ENCODE measurements around the gene PDE4A. TPM values are rescaled to one million over a fixed set of nuclear protein-coding genes. Genes with fewer than 3 reads are reported as not detected.

PDE4A gene
- total and polyA plus RNA-seq, 2 of the 13 experiments (the other 11 are each of a cell fraction or from before 2014, with no cell fraction given) = 1.1 to 4.1 TPM

GRCh38 chr19:10416380-10417257, 3.7 kb upstream of the PDE4A start (continued):
- TF ChIP-seq ZHX2 (IDR thresholded peaks at IDR 0.05; ENCODE audit: low read depth) (peak; percentile 100), ZHX2 (CRISPR knock-in tag; IDR thresholded peaks at IDR 0.05; ENCODE audit: borderline replicate concordance) (no peak), ZNF550 (CRISPR knock-in tag; IDR thresholded peaks at IDR 0.05; ENCODE audit: borderline replicate concordance) (0 out of 2 replicates have a peak, but pooled peaks have one; percentile 26), ZNF75D (CRISPR knock-in tag; IDR thresholded peaks at IDR 0.05; ENCODE audit: borderline replicate concordance) (no peak), ZNF646 (CRISPR knock-in tag; IDR thresholded peaks at IDR 0.05) (no peak), ZBTB34 (CRISPR knock-in tag; IDR thresholded peaks at IDR 0.05) (peak; percentile 96), TFAP4 (IDR thresholded peaks at IDR 0.05; ENCODE audit: borderline replicate concordance, low read depth) (peak; percentile 46; the same call in 1 of the 2 replicates), FOSL2 (CRISPR knock-in tag; IDR thresholded peaks at IDR 0.05) (peak; percentile 81), ZFY (CRISPR knock-in tag; IDR thresholded peaks at IDR 0.05) (peak; percentile 65), HMGA1 (CRISPR knock-in tag; conservative IDR thresholded peaks at IDR 0.05) (no peak), NFATC3 (CRISPR knock-in tag; IDR thresholded peaks at IDR 0.05) (no peak; the same call in 1 of the 2 replicates), ZNF414 (CRISPR knock-in tag; IDR thresholded peaks at IDR 0.05) (peak; percentile 81; the same call in 1 of the 2 replicates)
